ENCODE data around the gene CBARP. TPM values are rescaled to one million over a fixed set of nuclear protein-coding genes. Genes with fewer than 3 reads are reported as not detected.

CBARP gene
- total and polyA plus RNA-seq, 2 of the 13 experiments (the other 11 are each of a cell fraction or from before 2014, with no cell fraction given), result 1.2 to 1.4 TPM

- TF ChIP-seq GABPB1 (CRISPR knock-in tag; IDR thresholded peaks at IDR 0.05) (peak; percentile 41; the same call in 1 of the 2 replicates), MTF2 (CRISPR knock-in tag; IDR thresholded peaks at IDR 0.05; ENCODE audit: borderline replicate concordance) (no peak), ZFP90 (CRISPR knock-in tag; IDR thresholded peaks at IDR 0.05; ENCODE audit: borderline replicate concordance) (no peak), ZXDC (CRISPR knock-in tag; IDR thresholded peaks at IDR 0.05) (no peak), GMEB2 (CRISPR knock-in tag; IDR thresholded peaks at IDR 0.05; ENCODE audit: low read depth) (no peak), GATAD2A (CRISPR knock-in tag; IDR thresholded peaks at IDR 0.05) (peak; percentile 34), ZNF367 (CRISPR knock-in tag; IDR thresholded peaks at IDR 0.05; ENCODE audit: borderline replicate concordance) (no peak), MYC (CRISPR knock-in tag; IDR thresholded peaks at IDR 0.05; ENCODE audit: borderline replicate concordance) (peak; percentile 75; the same call in 1 of the 2 replicates), DZIP1 (CRISPR knock-in tag; IDR thresholded peaks at IDR 0.05) (no peak), SIX1 (CRISPR knock-in tag; IDR thresholded peaks at IDR 0.05; ENCODE audit: borderline replicate concordance) (no peak), ZNF414 (CRISPR knock-in tag; IDR thresholded peaks at IDR 0.05) (no peak), ETV5 (CRISPR knock-in tag; IDR thresholded peaks at IDR 0.05; ENCODE audit: borderline replicate concordance) (no peak), HNF1A (IDR thresholded peaks at IDR 0.05; ENCODE audit: low read depth) (no peak), HNF1A (CRISPR knock-in tag; IDR thresholded peaks at IDR 0.05; ENCODE audit: borderline replicate concordance) (no peak), ETS1 (CRISPR knock-in tag; IDR thresholded peaks at IDR 0.05) (no peak)
Observed at GRCh38 chr19:1284293-1284978, 46.6 kb upstream of the CBARP start (continued).
